DND-41 (cell line): ENCODE results near the gene FHAD1.

Experiments used
- ATAC-seq: fragments of 200-7000 bp; cut with Tn5 transposase; 3 replicates; pipeline ENCODE4 v1.9.1; 2021; ENCODE audit warnings: low read depth; ENCODE audit not compliant: insufficient read depth
- DNase-seq: peaks from one replicate; pipeline ENCODE4 v3.0.0-alpha.2; 2020
- H2AFZ ChIP-seq: 2 replicates; pipeline ENCODE4 v1.6.0; 2012; ENCODE audit warnings: low read depth, low read length
- H3K27ac ChIP-seq: 2 replicates; pipeline ENCODE4 v1.5.1; 2012; ENCODE audit warnings: low read length, inconsistent platforms
- H3K27me3 ChIP-seq: fragments of 200-600 bp; sonication (generic); 2 replicates; pipeline ENCODE4 v1.6.0; 2012; ENCODE audit warnings: low read length, mild to moderate bottlenecking, inconsistent platforms; ENCODE audit not compliant: insufficient read depth, poor library complexity
- H3K36me3 ChIP-seq: 2 replicates; pipeline ENCODE4 v1.5.1; 2012; ENCODE audit warnings: low read length, inconsistent platforms; ENCODE audit not compliant: insufficient read depth
- H3K4me1 ChIP-seq: 2 replicates; pipeline ENCODE4 v1.5.1; 2012; ENCODE audit warnings: mild to moderate bottlenecking, low read length; ENCODE audit not compliant: insufficient read depth
- H3K4me2 ChIP-seq: 2 replicates; pipeline ENCODE4 v1.6.0; 2012; ENCODE audit warnings: mild to moderate bottlenecking, moderate library complexity, low read length, inconsistent platforms; ENCODE audit not compliant: insufficient read depth
- H3K4me3 ChIP-seq, 2 experiments: fragments of 200-600 bp in 1 of 2; shearing (Covaris generic) in 1 of 2; 2 replicates each; pipeline ENCODE4 v1.5.1; 2012 to 2016; ENCODE audit warnings: inconsistent platforms in 2 of 2, low read length in 2 of 2, mild to moderate bottlenecking in 2 of 2, low read depth in 1 of 2, moderate library complexity in 1 of 2
- H3K79me2 ChIP-seq: 2 replicates; pipeline ENCODE4 v1.6.0; 2012; ENCODE audit warnings: low read length, inconsistent platforms; ENCODE audit not compliant: insufficient read depth
- H3K9ac ChIP-seq: 2 replicates; pipeline ENCODE4 v1.6.0; 2012; ENCODE audit warnings: low read depth, mild to moderate bottlenecking, inconsistent platforms, low read length, moderate library complexity
- H3K9me3 ChIP-seq: 2 replicates; pipeline ENCODE4 v1.5.1; 2012; ENCODE audit warnings: low read length, moderate library complexity, mild to moderate bottlenecking, inconsistent platforms; ENCODE audit not compliant: insufficient read depth, severe bottlenecking
- H4K20me1 ChIP-seq: 2 replicates; pipeline ENCODE4 v1.6.0; 2012; ENCODE audit warnings: low read length; ENCODE audit not compliant: insufficient read depth
- CTCF ChIP-seq: IDR thresholded peaks from 2 replicates; pipeline ENCODE4 v1.5.1; 2012; ENCODE audit warnings: borderline replicate concordance, low read length, moderate library complexity, mild to moderate bottlenecking; ENCODE audit not compliant: poor library complexity, severe bottlenecking; ENCODE audit errors: extremely low read depth
- EZH2 ChIP-seq: IDR thresholded peaks from 3 replicates; pipeline ENCODE4 v1.6.1; 2012; ENCODE audit warnings: borderline replicate concordance, low read depth, mild to moderate bottlenecking, moderate library complexity, low read length, inconsistent platforms; ENCODE audit not compliant: severe bottlenecking

FHAD1 gene

GRCh38 chr1:15445390-15446122 lies 198.5 kb downstream of the FHAD1 start:
- DNase-seq (no peak), ATAC-seq (no peak)
- Histone ChIP-seq H4K20me1 (0 out of 2 replicates have a peak, but pooled peaks cover 4% of the 10 kb centered on the region), H3K4me3 (no peak overlapping the region), H3K9ac (no peak overlapping the region), H3K27ac (no peak overlapping the region), H3K9me3 (no peaks in the 10 kb centered on the region), H2AFZ (no peak overlapping the region), H3K36me3 (no peaks in the 10 kb centered on the region), H3K27me3 (no peaks in the 10 kb centered on the region), H3K79me2 (no peaks in the 10 kb centered on the region), H3K4me1 (no peaks in the 10 kb centered on the region), H3K4me2 (no peak overlapping the region)
- TF ChIP-seq CTCF (no peak), EZH2 (no peak)

GRCh38 chr1:15446212-15446611 lies 199.2 kb downstream of the FHAD1 start:
- H3K4me3 ChIP-seq: no peak overlapping the region
- H3K9me3 ChIP-seq: no peaks in the 10 kb centered on the region
- no peak for ATAC-seq
- H3K27me3 ChIP-seq: no peaks in the 10 kb centered on the region
- H3K4me2 ChIP-seq: no peak overlapping the region
- H2AFZ ChIP-seq: no peak overlapping the region
- H3K9ac ChIP-seq: no peak overlapping the region
- TF ChIP-seq EZH2 (no peak), CTCF (no peak)
- H4K20me1 ChIP-seq: 0 out of 2 replicates have a peak, but pooled peaks cover 4% of the 10 kb centered on the region
- H3K4me1 ChIP-seq: no peaks in the 10 kb centered on the region
- H3K79me2 ChIP-seq: no peaks in the 10 kb centered on the region
- H3K27ac ChIP-seq: no peak overlapping the region
- no peaks in the 10 kb centered on the region for H3K36me3 ChIP-seq
- no peak for DNase-seq
